Femur (tissue), 1 donor: ENCODE data around the gene ADGRL3.

ENCODE experiments used
- DNase-seq: peaks from one replicate; pipeline ENCODE4 v3.0.0-alpha.2; 2017

The ADGRL3 gene

GRCh38 chr4:62030958-62031357, 830.8 kb downstream of the ADGRL3 start:
- no peak for DNase-seq

DNA sequence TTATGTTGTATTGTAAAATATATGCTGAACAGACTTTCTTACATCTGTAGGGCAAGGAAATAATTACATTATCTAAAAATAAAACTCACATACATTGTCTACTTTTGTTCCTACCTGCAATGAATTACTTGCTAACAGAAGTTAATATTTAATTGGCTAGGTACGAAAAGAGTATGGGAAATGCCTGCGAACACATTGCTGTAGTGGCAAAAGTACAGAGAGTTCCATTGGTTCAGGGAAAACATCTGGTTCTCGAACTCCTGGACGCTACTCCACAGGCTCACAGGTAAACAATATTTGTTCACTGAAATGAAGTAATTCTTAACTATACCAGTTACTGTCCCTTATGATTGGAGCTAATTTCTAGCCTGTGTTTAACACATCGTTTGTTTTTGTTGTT, 837.4 kb downstream of the ADGRL3 start:
- no peak for DNase-seq

GRCh38 chr4:62051332-62051731, 851.2 kb downstream of the ADGRL3 start:
- DNase-seq, result no peak

GRCh38 chr4:62053974-62054373, 853.8 kb downstream of the ADGRL3 start:
- no peak for DNase-seq

GRCh38 chr4:62057031-62057430, 856.9 kb downstream of the ADGRL3 start:
- no peak for DNase-seq

DNA sequence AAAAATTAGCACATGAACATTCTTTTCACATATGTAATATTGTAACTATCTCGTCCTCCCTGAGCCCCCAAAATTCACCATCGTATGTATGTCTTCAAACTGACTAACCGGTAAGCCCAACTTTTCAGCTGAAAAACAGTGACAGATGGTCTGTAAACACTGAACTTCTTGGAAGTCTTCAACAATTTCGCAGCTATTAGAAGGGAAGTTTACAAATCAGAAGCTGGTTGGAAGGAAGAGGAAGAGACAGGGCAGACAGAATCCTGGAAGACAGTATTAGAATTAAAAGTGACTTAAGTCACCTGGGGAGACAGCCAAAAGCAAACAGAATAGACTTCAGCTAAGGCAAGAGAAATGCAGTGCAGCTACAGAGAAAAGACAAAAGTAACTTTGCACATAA, 858.4 kb downstream of the ADGRL3 start:
- DNase-seq, result no peak

- no peak for DNase-seq
These were observed 870.2 kb downstream of the ADGRL3 start for GRCh38 chr4:62070291-62070852.

DNA sequence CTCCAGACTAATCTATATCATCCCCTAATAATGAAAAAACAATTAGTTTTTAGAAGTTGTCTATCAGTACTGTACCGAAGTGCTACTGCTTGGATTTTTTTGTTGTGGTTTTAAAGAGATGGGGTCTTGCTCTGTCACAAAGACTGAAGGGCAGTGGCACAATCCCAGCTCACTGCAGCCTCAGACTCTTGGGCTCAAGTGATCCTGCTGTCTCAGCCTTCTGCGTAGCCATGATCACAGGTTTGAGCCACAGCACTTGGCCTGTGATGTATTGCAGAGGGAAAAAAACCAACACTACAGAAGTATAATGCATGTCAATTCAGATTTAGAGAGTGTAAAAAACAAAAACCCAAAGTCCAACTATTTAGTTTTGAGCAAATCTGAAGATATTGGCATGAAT, 875.0 kb downstream of the ADGRL3 start:
- peak; percentile 19 for DNase-seq

GRCh38 chr4:62075521-62075920, 875.4 kb downstream of the ADGRL3 start:
- no peak for DNase-seq

DNA sequence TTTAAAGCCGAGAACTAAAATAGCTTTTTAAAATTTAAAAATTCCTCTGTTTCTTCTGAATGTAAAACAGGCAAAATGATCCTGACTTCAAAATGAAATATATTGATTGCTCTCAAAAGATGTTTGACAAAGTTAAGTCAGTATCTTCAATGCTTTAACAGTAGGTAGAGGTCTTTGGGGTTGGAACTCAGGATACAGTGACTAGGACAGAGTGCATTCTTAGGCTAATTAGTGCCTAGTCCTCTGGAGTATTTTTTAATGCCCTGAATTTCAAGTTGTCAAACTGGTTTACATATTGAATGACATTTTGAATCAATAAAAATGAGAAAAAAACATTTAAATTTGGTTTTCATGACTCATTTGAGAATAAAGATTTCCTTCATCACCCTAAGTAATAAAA, 877.3 kb downstream of the ADGRL3 start:
- DNase-seq, result no peak

GRCh38 chr4:62080431-62080830, 880.3 kb downstream of the ADGRL3 start:
- no peak for DNase-seq

- DNase-seq, result no peak
These were observed 887.6 kb downstream of the ADGRL3 start for GRCh38 chr4:62087706-62088105.

DNA sequence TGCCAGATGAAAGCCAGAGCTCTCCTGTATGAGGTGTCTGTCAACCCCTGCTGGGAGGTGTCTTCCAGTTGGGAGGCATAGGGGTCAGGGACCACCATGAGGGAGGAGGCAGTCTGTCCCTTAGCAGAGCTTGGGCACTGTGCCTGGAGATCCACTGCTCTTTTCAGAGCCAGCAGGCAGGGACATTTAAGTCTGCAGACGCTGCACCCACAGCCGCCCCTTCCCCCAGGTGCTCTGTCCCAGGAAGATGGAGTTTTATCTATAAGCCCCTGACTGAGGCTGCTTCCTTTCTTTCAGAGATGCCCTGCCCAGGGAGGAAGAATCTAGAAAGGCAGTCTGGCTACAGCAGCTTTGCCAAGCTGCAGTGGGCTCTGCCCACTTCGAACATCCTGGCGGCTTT, 893.6 kb downstream of the ADGRL3 start:
- no peak for DNase-seq

DNA sequence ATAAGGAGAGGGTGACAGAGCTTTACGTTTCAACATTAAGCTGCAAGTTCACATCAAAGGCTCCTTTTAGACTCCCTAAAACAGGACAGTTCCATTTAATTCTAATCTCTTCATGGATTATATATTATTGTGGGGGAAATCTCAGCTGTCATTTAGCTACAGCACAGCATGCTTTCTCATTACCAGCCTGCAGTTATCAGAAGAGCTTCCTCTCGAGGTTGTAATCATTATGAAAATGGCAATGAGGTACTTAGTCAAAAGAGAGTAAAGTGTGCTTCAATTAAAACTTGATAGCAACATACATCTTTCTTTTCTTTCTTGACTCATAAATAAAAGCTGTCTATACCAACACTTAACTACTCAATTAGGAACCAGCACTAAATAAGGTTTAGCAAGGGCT, 896.8 kb downstream of the ADGRL3 start:
- DNase-seq, result no peak

- no peak for DNase-seq
These were observed 915.1 kb downstream of the ADGRL3 start for GRCh38 chr4:62115216-62115615.

DNA sequence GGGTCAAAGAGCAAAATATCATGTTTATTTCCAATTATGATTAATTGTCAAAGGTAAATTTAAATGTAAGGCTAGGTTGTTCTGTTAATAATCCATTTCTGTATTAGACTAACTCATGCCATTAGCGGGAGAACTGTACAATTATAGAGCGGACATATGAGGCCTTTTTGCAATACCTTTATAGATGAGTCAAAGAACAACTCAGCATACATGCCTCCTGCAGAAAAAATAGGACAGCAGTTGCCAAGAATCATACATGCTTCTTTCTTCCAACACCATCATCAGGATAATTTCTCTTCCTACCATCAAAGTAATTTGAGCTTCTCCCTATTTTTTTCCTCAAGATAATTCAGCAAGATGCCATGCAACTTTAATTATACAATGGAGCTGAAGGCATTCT, 917.8 kb downstream of the ADGRL3 start:
- DNase-seq, result no peak

GRCh38 chr4:62118558-62118957, 918.4 kb downstream of the ADGRL3 start:
- no peak for DNase-seq

DNA sequence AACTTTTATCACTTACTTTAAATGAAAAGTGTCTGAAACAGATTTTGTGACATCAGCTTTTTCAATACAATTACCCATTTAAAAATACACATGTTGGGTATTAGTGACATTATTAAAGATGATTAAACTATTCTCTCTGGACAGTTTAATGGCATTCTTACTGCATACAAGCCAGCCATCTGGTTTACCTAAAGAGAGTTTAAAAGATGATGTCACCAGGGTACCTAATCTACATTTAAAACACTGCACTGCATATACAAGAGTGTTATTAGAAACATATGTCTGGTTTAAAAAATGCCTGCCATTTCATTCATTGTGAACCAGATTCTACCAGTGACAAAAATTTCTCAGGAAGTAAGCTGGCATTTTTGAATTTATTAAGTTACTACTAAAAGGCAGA, 919.1 kb downstream of the ADGRL3 start:
- no peak for DNase-seq

DNA sequence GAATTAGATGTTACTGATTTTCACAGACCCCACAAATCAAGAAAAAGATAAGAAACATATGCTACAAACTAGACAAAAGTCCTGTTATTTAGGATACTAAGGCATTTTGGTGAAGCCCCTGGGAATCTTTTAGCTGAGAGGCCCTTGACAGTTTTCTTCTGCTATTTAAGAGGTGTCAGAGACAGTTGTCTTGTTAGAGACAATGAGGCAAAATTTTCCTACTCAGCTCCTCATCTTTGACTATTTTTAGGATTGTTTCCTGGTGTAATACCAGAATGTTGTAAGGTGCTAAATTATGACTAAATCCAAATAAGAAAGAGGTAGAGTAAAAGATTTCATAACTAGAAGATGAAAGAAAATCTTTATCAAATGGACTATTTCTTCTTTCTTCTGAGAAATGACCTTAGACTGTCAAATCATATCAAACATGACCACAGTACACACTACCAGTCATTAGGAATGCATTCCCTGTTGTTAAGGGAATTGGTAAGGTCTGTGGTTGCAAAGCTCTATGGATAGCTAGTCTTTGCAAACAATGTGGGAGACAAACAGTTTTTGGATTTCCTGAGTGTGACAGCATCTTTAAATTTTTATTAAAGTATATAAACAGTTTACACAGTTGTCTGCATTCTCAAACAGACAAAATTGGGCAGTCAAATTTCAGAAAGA, 926.1 kb downstream of the ADGRL3 start:
- DNase-seq, result no peak
